H9 (cell line): Measurements from ENCODE around the gene F13A1. TPM values are rescaled to one million over a fixed set of nuclear protein-coding genes. Genes with fewer than 3 reads are reported as not detected.

Source experiments
- DNase-seq: peaks from one replicate; pipeline ENCODE4 v3.0.0-alpha.2; 2017
- H2AFZ ChIP-seq: one replicate; pipeline ENCODE4 v1.6.1; 2013; ENCODE audit warnings: mild to moderate bottlenecking, low read length, control low read depth, moderate library complexity
- H2AK5ac ChIP-seq: 2 replicates; pipeline ENCODE4 v1.6.1; 2013; ENCODE audit warnings: low read length, control low read depth, mixed read lengths; ENCODE audit not compliant: insufficient read length
- H2BK120ac ChIP-seq: one replicate; pipeline ENCODE4 v1.6.1; 2013; ENCODE audit warnings: low read depth, mild to moderate bottlenecking, low read length, control low read depth, inconsistent platforms; ENCODE audit not compliant: poor library complexity, severe bottlenecking
- H2BK12ac ChIP-seq: 2 replicates; pipeline ENCODE4 v1.6.1; 2013; ENCODE audit warnings: low read length, control low read depth, mixed read lengths, low read depth; ENCODE audit not compliant: insufficient read length
- H2BK15ac ChIP-seq: 2 replicates; pipeline ENCODE4 v1.6.1; 2013; ENCODE audit warnings: low read depth, low read length, control low read depth
- H2BK20ac ChIP-seq: one replicate; pipeline ENCODE4 v1.6.1; 2013; ENCODE audit warnings: low read depth, mild to moderate bottlenecking, low read length, control low read depth, inconsistent platforms; ENCODE audit not compliant: poor library complexity, severe bottlenecking
- H2BK5ac ChIP-seq: 2 replicates; pipeline ENCODE4 v1.6.1; 2013; ENCODE audit warnings: low read length, control low read depth, mixed read lengths; ENCODE audit not compliant: insufficient read length
- H3K14ac ChIP-seq: 2 replicates; pipeline ENCODE4 v1.6.1; 2013; ENCODE audit warnings: low read length, control low read depth; ENCODE audit not compliant: insufficient read depth
- H3K18ac ChIP-seq: 2 replicates; pipeline ENCODE4 v1.6.1; 2013; ENCODE audit warnings: low read depth, mild to moderate bottlenecking, mixed read lengths, low read length, control low read depth; ENCODE audit not compliant: insufficient read length
- H3K23ac ChIP-seq: 2 replicates; pipeline ENCODE4 v1.6.1; 2013; ENCODE audit warnings: low read length, control low read depth, mixed read lengths, low read depth; ENCODE audit not compliant: insufficient read length
- H3K23me2 ChIP-seq: 2 replicates; pipeline ENCODE4 v1.6.1; 2013; ENCODE audit warnings: low read depth, mild to moderate bottlenecking, mixed read lengths, low read length, control low read depth; ENCODE audit not compliant: insufficient read length, poor library complexity, severe bottlenecking
- H3K27ac ChIP-seq: 2 replicates; pipeline ENCODE4 v1.5.1; 2013; ENCODE audit warnings: low read length, control low read depth, mixed read lengths, low read depth; ENCODE audit not compliant: insufficient read length
- H3K27me3 ChIP-seq: 2 replicates; pipeline ENCODE4 v1.6.1; 2013; ENCODE audit warnings: low read length, control low read depth, inconsistent platforms; ENCODE audit not compliant: insufficient read depth
- H3K4ac ChIP-seq: 2 replicates; pipeline ENCODE4 v1.6.1; 2013; ENCODE audit warnings: low read depth, mild to moderate bottlenecking, control low read depth, inconsistent platforms, low read length, moderate library complexity
- H3K4me1 ChIP-seq: 2 replicates; pipeline ENCODE4 v1.6.1; 2013; ENCODE audit warnings: low read length, control low read depth, inconsistent platforms; ENCODE audit not compliant: insufficient read depth
- H3K4me2 ChIP-seq: 2 replicates; pipeline ENCODE4 v1.6.1; 2013; ENCODE audit warnings: low read length, control low read depth, mixed read lengths; ENCODE audit not compliant: insufficient read length, insufficient read depth
- H3K56ac ChIP-seq: 2 replicates; pipeline ENCODE4 v1.6.1; 2013; ENCODE audit warnings: low read depth, mild to moderate bottlenecking, mixed read lengths, low read length, control low read depth; ENCODE audit not compliant: insufficient read length
- H3K79me1 ChIP-seq: 2 replicates; pipeline ENCODE4 v1.6.1; 2013; ENCODE audit warnings: low read depth, mild to moderate bottlenecking, moderate library complexity, low read length, control low read depth, inconsistent platforms; ENCODE audit not compliant: insufficient read depth, poor library complexity, severe bottlenecking
- H3K79me2 ChIP-seq: 2 replicates; pipeline ENCODE4 v1.6.1; 2013; ENCODE audit warnings: low read length, control low read depth, inconsistent platforms; ENCODE audit not compliant: insufficient read depth
- H3K9ac ChIP-seq: 2 replicates; pipeline ENCODE4 v1.6.1; 2013; ENCODE audit warnings: low read length, control low read depth, mixed read lengths; ENCODE audit not compliant: insufficient read length; ENCODE audit errors: extremely low read depth
- H3K9me3 ChIP-seq: one replicate; pipeline ENCODE4 v1.6.1; 2013; ENCODE audit warnings: low read depth, low read length, inconsistent platforms; ENCODE audit not compliant: control insufficient read depth
- H3T11ph ChIP-seq: one replicate; pipeline ENCODE4 v1.6.1; 2013; ENCODE audit warnings: mild to moderate bottlenecking, low read length, control low read depth, inconsistent platforms
- H4K20me1 ChIP-seq: one replicate; pipeline ENCODE4 v1.6.1; 2013; ENCODE audit not compliant: control insufficient read depth, insufficient read length, insufficient read depth
- H4K5ac ChIP-seq: 2 replicates; pipeline ENCODE4 v1.6.1; 2013; ENCODE audit warnings: low read depth, mild to moderate bottlenecking, mixed read lengths, low read length, control low read depth; ENCODE audit not compliant: insufficient read length
- H4K8ac ChIP-seq: replicated peaks from 2 replicates; pipeline ENCODE4 v1.6.1; 2013; ENCODE audit warnings: low read length, control low read depth, mixed read lengths, low read depth; ENCODE audit not compliant: insufficient read length
- H4K91ac ChIP-seq: 2 replicates; pipeline ENCODE4 v1.6.1; 2013; ENCODE audit warnings: low read depth, mild to moderate bottlenecking, moderate library complexity, mixed read lengths, low read length, control low read depth; ENCODE audit not compliant: insufficient read length
- H3K27ac Mint-ChIP-seq, 3 experiments: 2 replicates in 2 of 3; 3 replicates in 1 of 3; pipeline ENCODE4 v1.8.0; 2020 to 2021; ENCODE audit warnings: mixed read lengths in 3 of 3, mild to moderate bottlenecking in 1 of 3, moderate library complexity in 1 of 3
- H3K27me3 Mint-ChIP-seq: 2 replicates; pipeline ENCODE4 v1.8.0; 2021; ENCODE audit warnings: low read depth, mild to moderate bottlenecking, moderate library complexity, mixed read lengths
- H3K36me3 Mint-ChIP-seq, 3 experiments: 2 replicates in 2 of 3; 3 replicates in 1 of 3; pipeline ENCODE4 v1.8.0; 2020 to 2021; ENCODE audit warnings: low read depth in 3 of 3, mixed read lengths in 3 of 3; ENCODE audit not compliant: insufficient read depth in 1 of 3
- H3K4me1 Mint-ChIP-seq, 2 experiments: 2 replicates each; pipeline ENCODE4 v1.8.0; 2020; ENCODE audit warnings: mixed read lengths in 2 of 2
- H3K4me3 Mint-ChIP-seq, 2 experiments: 2 replicates in 1 of 2; 3 replicates in 1 of 2; pipeline ENCODE4 v1.8.0; 2020 to 2021; ENCODE audit warnings: mild to moderate bottlenecking in 2 of 2, mixed read lengths in 2 of 2, moderate library complexity in 1 of 2
- H3K9me3 Mint-ChIP-seq, 2 experiments: 2 replicates in 1 of 2; 3 replicates in 1 of 2; pipeline ENCODE4 v1.8.0; 2020; ENCODE audit warnings: mild to moderate bottlenecking in 2 of 2, mixed read lengths in 2 of 2, moderate library complexity in 1 of 2
- CTCF ChIP-seq: fragments of 200-600 bp; sonication (generic); conservative IDR thresholded peaks from 3 replicates; pipeline ENCODE4 v1.8.0; 2021; ENCODE audit warnings: antibody characterized with exemption, mild to moderate bottlenecking
- WGBS: extraction: QIAGEN DNeasy Blood & Tissue Kit; methylation state at CpG from one replicate; pipeline ENCODE4 v1.1.7; 2013; ENCODE audit warnings: missing lambda C conversion rate, low lambda C conversion rate, mixed read lengths; ENCODE audit not compliant: insufficient read length; ENCODE audit errors: extremely low coverage; 5-methylcytosine and 5-hydroxymethylcytosine counted together
- total RNA-seq: library from RNA; stranded (reverse); gene quantifications from 2 replicates; pipeline ENCODE4 v1.2.1, GENCODE V29; 2021

The F13A1 gene
- total RNA-seq, 1 experiment from 2014 or later: 0.15 TPM

GRCh38 chr6:6246544-6246943 is 73.9 kb downstream of the F13A1 start:
- Histone ChIP-seq H3K18ac (no peak overlapping the region), H2BK20ac (no peak overlapping the region), H2BK15ac (no peak overlapping the region), H3K27me3 (no peaks in the 10 kb centered on the region), H2BK5ac (no peak overlapping the region), H4K20me1 (no peaks in the 10 kb centered on the region), H3K14ac (no peak overlapping the region), H3K9me3 (no peaks in the 10 kb centered on the region), H2BK12ac (no peak overlapping the region), H3T11ph (no peak overlapping the region), H3K27ac (no peak overlapping the region), H3K4me1 (no peaks in the 10 kb centered on the region), H3K4me2 (no peak overlapping the region), H3K9ac (no peak overlapping the region), H4K5ac (no peak overlapping the region), H3K79me2 (no peaks in the 10 kb centered on the region), H3K23ac (no peak overlapping the region), H3K56ac (no peak overlapping the region), H4K91ac (no peak overlapping the region), H2AFZ (no peak overlapping the region), H3K79me1 (no peaks in the 10 kb centered on the region), H4K8ac (no peak overlapping the region), H2BK120ac (no peak overlapping the region), H3K23me2 (no peaks in the 10 kb centered on the region), H3K4ac (no peak overlapping the region), H2AK5ac (no peak overlapping the region)
- Mint-ChIP-seq H3K27me3 (peaks cover 2% of the 10 kb centered on the region), H3K4me1 (no peaks in the 10 kb centered on the region), H3K27ac (no peak overlapping the region), H3K9me3 (no peaks in the 10 kb centered on the region), H3K4me3 (no peak overlapping the region), H3K36me3 (no peaks in the 10 kb centered on the region)
- no CpG with 5 or more reads among the region's 2 CpGs for WGBS
- no peak for TF ChIP-seq CTCF
- no peak for DNase-seq
